Measurements from ENCODE around the gene PIK3R5. TPM values are rescaled to one million over a fixed set of nuclear protein-coding genes. Genes with fewer than 3 reads are reported as not detected.
A peak's percentile ranks its signal among the peaks of the same experiment; 100 is the strongest.
"Not testable (repeated sequence)": the region's sequence is repeated elsewhere in the genome, so short reads cannot be mapped to it uniquely, and the experiment has no call there.

PIK3R5 gene
- total RNA-seq, 2 experiments from 2014 or later, result 50.3 to 52.7 TPM

DNA sequence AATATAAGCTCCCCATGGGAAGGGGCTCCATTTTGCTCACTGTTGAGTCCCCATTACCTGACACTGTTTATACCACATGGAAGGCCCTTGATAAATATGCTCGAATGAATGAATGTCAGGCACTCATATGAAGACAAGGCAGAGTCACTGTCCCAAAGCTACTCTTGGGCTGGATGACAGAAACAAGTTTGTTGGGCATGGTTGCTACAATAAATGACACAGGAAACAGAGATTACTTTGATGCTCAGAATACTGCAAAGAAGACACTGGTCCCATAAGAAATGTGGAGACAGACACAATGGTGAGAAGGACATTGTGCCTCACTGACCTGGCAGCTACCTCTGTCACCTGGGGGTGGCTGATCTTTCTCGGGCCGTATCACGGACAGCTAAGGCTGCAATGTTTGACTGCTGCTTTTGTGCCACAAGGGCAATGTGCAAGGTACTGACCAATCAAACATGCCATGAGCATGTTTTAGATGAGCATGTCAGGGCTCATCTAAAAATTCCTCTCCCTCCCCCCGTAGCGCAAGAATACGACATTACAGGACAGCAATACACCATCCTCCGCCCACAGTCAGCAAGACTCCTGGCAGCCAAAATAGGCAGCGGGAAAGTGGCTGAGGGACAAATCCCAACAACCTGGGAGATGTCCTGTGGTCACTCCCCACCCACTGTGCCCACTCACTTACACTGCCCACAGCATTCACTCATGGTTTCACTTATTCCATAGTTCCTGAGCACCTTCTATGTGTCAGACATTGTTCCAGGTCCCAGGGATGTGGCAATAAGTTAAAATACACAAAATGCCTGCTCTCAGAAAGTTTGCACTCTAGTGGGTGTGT, 103.1 kb downstream of the PIK3R5 start:
- H3K9me3 Mint-ChIP-seq, result no peaks in the 10 kb centered on the region
- DNase-seq, result no peak
- H3K4me1 Mint-ChIP-seq, result peaks cover 42% of the 10 kb centered on the region
- no peak overlapping the region for H3K27ac Mint-ChIP-seq
- no peaks in the 10 kb centered on the region for H3K27me3 Mint-ChIP-seq
- ChIA-PET CTCF (no interaction called here), POLR2A (interaction anchor here (1.0 kb wide), 1 partner anchor 10 kb away, joined by 3 read pairs; no protein-coding TSS in a partner anchor)
- no peaks in the 10 kb centered on the region for H3K36me3 Mint-ChIP-seq (ENCODE audit: low read depth)
- no peak overlapping the region for H3K4me3 Mint-ChIP-seq

GRCh38 chr17:8861495-8862181, 103.9 kb downstream of the PIK3R5 start:
- Mint-ChIP-seq H3K27ac (no peak overlapping the region), H3K4me3 (no peak overlapping the region), H3K9me3 (no peaks in the 10 kb centered on the region), H3K4me1 (peaks cover 44% of the 10 kb centered on the region), H3K36me3 (ENCODE audit: low read depth) (no peaks in the 10 kb centered on the region), H3K27me3 (no peaks in the 10 kb centered on the region)
- CTCF ChIA-PET, result no interaction called here
- DNase-seq, result no peak
- POLR2A ChIA-PET, result interaction anchor here (1.0 kb wide), 1 partner anchor 11 kb away, joined by 3 read pairs; no protein-coding TSS in a partner anchor

GRCh38 chr17:8859804-8860430, 105.6 kb downstream of the PIK3R5 start:
- CTCF ChIA-PET, result no interaction called here
- H3K27me3 Mint-ChIP-seq, result no peaks in the 10 kb centered on the region
- H3K4me1 Mint-ChIP-seq, result peaks cover 51% of the 10 kb centered on the region
- peak; percentile 2 for DNase-seq
- H3K36me3 Mint-ChIP-seq (ENCODE audit: low read depth), result no peaks in the 10 kb centered on the region
- H3K4me3 Mint-ChIP-seq, result no peak overlapping the region
- no peaks in the 10 kb centered on the region for H3K9me3 Mint-ChIP-seq
- H3K27ac Mint-ChIP-seq, result no peak overlapping the region
- POLR2A ChIA-PET, result no interaction called here

- POLR2A ChIA-PET, result no interaction called here
- Mint-ChIP-seq H3K4me1 (peaks cover 51% of the 10 kb centered on the region), H3K9me3 (no peaks in the 10 kb centered on the region), H3K36me3 (ENCODE audit: low read depth) (no peaks in the 10 kb centered on the region), H3K27me3 (no peaks in the 10 kb centered on the region), H3K4me3 (no peak overlapping the region), H3K27ac (peak overlapping the region; percentile 56)
- DNase-seq, result no peak
- CTCF ChIA-PET, result interaction anchor here (0.6 kb wide), 1 partner anchor 76 kb away, joined by 3 read pairs; no protein-coding TSS in a partner anchor
These were observed 106.3 kb downstream of the PIK3R5 start for GRCh38 chr17:8859027-8859803.

DNA sequence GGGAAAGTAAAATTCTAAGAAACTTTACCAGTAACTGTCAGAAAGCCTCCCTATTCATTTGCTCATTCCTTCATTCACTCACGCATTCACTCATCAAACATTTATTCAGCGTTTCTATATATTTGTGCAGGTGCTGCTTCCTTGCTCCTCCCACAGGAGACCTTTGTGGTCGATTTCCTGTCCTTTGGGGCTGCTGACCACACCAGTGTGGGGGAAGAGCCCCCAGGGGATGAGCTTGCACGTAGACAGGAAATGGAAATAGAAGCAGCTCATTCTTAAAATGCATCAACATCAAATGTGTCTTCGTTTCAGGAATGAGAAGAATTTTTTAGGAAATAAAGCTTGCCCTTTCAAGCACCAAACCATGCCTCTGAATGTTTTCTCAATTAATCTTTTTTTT, 107.6 kb downstream of the PIK3R5 start:
- no peaks in the 10 kb centered on the region for H3K9me3 Mint-ChIP-seq
- ChIA-PET CTCF (interaction anchor here (0.6 to 1.1 kb wide), 5 partner anchors 37 to 227 kb away, joined by 3 to 4 read pairs (median 3); no protein-coding TSS in a partner anchor), POLR2A (interaction anchor here (1.8 kb wide), 1 partner anchor 10 kb away, joined by 5 read pairs; the partner anchor contains the start of gene PIK3R6)
- peak overlapping the region; percentile 47 for H3K4me3 Mint-ChIP-seq
- H3K4me1 Mint-ChIP-seq, result peaks cover 51% of the 10 kb centered on the region
- H3K36me3 Mint-ChIP-seq (ENCODE audit: low read depth), result no peaks in the 10 kb centered on the region
- H3K27me3 Mint-ChIP-seq, result no peaks in the 10 kb centered on the region
- peak overlapping the region; percentile 70 for H3K27ac Mint-ChIP-seq
- peak; percentile 60 for DNase-seq

DNA sequence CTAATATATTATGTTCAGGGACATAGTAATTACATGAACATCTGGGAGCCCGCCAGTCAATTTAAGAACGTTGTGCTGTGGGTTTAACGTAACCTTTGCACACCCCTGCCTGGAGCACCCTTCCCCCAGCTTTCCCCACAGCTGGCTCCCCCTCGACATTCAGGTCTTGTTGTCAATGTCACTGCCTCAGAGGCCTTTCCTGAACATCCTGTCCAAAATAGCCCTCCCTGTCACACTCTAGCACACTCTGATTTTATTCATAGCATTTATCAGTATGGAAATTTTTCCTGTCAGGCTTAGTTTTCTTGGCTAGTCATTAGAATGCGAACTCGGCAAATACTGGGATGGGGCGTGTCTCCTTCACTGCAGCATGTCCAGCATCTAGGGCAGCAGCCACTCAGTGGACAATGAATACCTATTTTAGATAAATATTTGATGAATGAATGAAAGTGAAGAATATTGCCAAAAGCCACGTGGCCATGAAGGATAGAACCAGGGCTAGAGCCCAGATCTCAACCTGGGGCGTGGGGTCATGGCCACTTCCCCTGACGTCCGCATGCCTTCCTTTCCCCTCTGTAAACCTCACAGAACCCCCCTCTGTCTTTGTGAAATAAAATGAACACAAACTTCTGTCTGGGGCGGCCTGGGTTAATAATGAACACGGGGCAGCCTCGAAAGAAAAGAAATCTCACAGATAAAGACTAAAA, 108.5 kb downstream of the PIK3R5 start:
- no peak for DNase-seq
- no peak overlapping the region for H3K27ac Mint-ChIP-seq
- H3K27me3 Mint-ChIP-seq, result no peaks in the 10 kb centered on the region
- ChIA-PET CTCF (interaction anchor here (0.6 to 1.1 kb wide), 2 partner anchors 10 to 226 kb away, joined by 3 read pairs; partner anchors contain the start of gene PIK3R6), POLR2A (interaction anchor here (1.8 kb wide), 1 partner anchor 10 kb away, joined by 5 read pairs; the partner anchor contains the start of gene PIK3R6)
- H3K4me3 Mint-ChIP-seq, result no peak overlapping the region
- H3K4me1 Mint-ChIP-seq, result peaks cover 49% of the 10 kb centered on the region
- H3K36me3 Mint-ChIP-seq (ENCODE audit: low read depth), result no peaks in the 10 kb centered on the region
- no peaks in the 10 kb centered on the region for H3K9me3 Mint-ChIP-seq

GRCh38 chr17:8856205-8856603, 109.3 kb downstream of the PIK3R5 start:
- H3K27ac Mint-ChIP-seq; POLR2A ChIA-PET; H3K36me3 Mint-ChIP-seq (ENCODE audit: low read depth); H3K4me3 Mint-ChIP-seq; H3K9me3 Mint-ChIP-seq; DNase-seq; H3K27me3 Mint-ChIP-seq: not testable (repeated sequence)
- peaks cover 42% of the 10 kb centered on the region for H3K4me1 Mint-ChIP-seq
- CTCF ChIA-PET, result interaction anchor here (1.1 kb wide), 1 partner anchor 11 kb away, joined by 3 read pairs; the partner anchor contains the start of gene PIK3R6

GRCh38 chr17:8855477-8856204, 109.9 kb downstream of the PIK3R5 start:
- no peak overlapping the region for H3K27ac Mint-ChIP-seq
- no peak overlapping the region for H3K4me3 Mint-ChIP-seq
- ChIA-PET POLR2A (no interaction called here), CTCF (interaction anchor here (0.6 to 1.1 kb wide), 2 partner anchors 10 to 12 kb away, joined by 3 read pairs; partner anchors contain the start of gene PIK3R6)
- DNase-seq, result no peak
- no peaks in the 10 kb centered on the region for H3K9me3 Mint-ChIP-seq
- no peaks in the 10 kb centered on the region for H3K36me3 Mint-ChIP-seq (ENCODE audit: low read depth)
- peaks cover 41% of the 10 kb centered on the region for H3K4me1 Mint-ChIP-seq
- no peaks in the 10 kb centered on the region for H3K27me3 Mint-ChIP-seq

- CTCF ChIA-PET, result no interaction called here
- Mint-ChIP-seq H3K4me1 (peaks cover 9% of the 10 kb centered on the region), H3K27me3 (no peaks in the 10 kb centered on the region), H3K4me3 (no peak overlapping the region), H3K27ac (no peak overlapping the region), H3K9me3 (no peaks in the 10 kb centered on the region), H3K36me3 (ENCODE audit: low read depth) (no peaks in the 10 kb centered on the region)
- DNase-seq, result no peak
- POLR2A ChIA-PET, result no interaction called here
These were observed 113.9 kb downstream of the PIK3R5 start for GRCh38 chr17:8851600-8851999.

DNA sequence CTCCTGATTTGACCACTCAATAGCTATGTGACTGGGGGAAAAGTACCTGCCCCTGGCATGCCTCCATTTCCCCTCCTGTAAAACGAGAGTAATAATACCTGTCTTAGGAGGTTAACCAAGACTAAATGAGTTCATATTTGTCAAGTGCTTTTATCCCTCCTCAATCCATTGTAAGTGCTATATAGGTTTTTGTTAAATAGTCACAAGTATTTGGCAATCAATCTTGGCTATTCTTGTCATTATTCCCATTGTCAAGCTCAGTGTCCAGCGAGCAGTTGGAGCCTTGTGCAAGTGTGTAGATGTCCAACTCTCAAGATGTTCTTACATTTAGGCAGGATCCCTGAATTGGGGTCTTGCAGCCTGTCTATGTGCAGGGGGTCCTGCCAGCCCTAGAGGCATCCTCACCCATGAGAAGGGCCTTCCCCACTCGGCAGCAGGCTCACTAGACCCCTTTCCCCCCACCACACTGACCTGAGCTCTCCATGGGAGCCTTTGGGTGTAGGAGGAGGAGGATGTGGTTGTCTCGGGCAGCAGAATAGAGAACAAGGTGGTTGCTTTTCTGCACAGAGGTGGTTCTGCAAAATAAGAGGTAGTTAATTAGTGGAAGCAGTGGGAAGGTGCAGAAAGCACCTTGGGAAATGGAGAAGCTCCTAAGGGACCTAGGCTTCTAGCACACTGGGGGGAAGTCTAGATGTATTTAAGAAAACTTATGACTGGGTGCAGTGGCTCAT, 116.0 kb downstream of the PIK3R5 start:
- ChIA-PET CTCF (interaction anchor here (1.1 kb wide), 1 partner anchor 148 kb away, joined by 3 read pairs; no protein-coding TSS in a partner anchor), POLR2A (no interaction called here)
- Mint-ChIP-seq H3K27me3 (peaks cover 2% of the 10 kb centered on the region), H3K4me1 (no peaks in the 10 kb centered on the region), H3K27ac (no peak overlapping the region), H3K36me3 (ENCODE audit: low read depth) (no peaks in the 10 kb centered on the region), H3K4me3 (no peak overlapping the region), H3K9me3 (peaks cover 3% of the 10 kb centered on the region)
- DNase-seq, result no peak

GRCh38 chr17:8847891-8848290, 117.6 kb downstream of the PIK3R5 start:
- no peaks in the 10 kb centered on the region for H3K4me1 Mint-ChIP-seq
- no peak overlapping the region for H3K27ac Mint-ChIP-seq
- peaks cover 2% of the 10 kb centered on the region for H3K27me3 Mint-ChIP-seq
- no peak overlapping the region for H3K4me3 Mint-ChIP-seq
- CTCF ChIA-PET, result no interaction called here
- POLR2A ChIA-PET, result no interaction called here
- peaks cover 3% of the 10 kb centered on the region for H3K9me3 Mint-ChIP-seq
- no peak for DNase-seq
- H3K36me3 Mint-ChIP-seq (ENCODE audit: low read depth), result no peaks in the 10 kb centered on the region
